Central memory CD4-positive, alpha-beta T cell (primary cell): ENCODE results near the gene SLC6A3.
"Not testable (repeated sequence)": the region's sequence is repeated elsewhere in the genome, so short reads cannot be mapped to it uniquely, and the experiment has no call there.

Experiments used
- DNase-seq: peaks from one replicate; pipeline ENCODE4 v3.0.0; 2022

Gene SLC6A3

DNA sequence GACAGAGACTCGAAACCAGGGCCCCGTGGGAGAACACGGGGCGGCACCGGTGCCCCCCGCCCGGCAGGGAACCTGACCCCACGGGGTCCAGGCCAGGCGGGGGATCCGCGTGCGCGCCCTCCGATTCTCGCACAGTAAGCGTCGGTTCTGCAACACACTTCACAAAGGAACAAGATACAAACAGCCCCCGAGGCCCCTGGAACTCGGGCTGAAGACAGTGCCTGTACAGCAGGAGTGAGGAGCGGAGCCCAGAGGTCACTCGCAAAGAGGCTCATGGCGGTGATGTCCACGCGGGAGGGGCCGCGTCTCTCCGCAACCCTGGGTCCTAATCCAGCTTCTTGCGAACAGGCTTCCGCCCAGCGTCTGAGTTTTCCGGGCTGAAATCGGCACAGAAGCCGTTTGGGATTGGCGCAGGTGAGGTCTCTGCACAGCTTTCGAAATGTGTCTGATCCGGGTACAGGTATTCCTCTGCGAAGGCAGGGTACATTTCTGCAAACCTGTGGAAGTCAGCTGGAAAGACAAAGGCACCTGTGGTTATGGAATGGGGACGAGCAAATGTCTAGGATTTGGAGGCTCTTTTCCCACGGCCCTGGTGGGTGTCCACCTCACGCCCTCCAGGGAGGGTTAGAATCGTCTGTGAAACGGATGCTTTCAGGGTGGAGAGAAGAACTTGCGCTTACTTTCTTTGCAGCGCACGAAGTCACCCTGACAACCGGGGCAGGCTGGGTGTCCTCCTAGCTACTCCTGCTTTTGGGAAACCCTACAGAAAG is 18.3 kb upstream of the SLC6A3 start:
- DNase-seq, result no peak

DNA sequence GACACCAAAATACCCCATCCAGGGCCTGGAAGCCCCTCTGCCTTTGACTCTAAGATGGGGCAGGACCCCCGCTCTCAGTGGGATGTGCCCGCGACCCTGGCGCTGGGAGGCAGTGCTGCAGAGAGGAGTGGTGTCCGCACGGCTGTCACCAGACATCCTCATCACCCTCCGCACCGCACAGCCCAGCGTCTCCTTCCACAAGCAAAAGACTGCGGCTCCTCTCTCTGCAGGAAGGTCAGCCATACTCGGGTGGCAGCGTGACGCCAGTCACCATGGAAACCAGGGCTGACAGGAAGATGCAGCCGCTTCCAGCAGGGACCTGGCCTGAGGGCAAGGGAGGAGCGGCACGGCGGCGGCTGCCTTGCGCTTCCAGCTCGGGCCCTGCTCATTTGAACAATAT is 17.1 kb upstream of the SLC6A3 start:
- no peak for DNase-seq

DNA sequence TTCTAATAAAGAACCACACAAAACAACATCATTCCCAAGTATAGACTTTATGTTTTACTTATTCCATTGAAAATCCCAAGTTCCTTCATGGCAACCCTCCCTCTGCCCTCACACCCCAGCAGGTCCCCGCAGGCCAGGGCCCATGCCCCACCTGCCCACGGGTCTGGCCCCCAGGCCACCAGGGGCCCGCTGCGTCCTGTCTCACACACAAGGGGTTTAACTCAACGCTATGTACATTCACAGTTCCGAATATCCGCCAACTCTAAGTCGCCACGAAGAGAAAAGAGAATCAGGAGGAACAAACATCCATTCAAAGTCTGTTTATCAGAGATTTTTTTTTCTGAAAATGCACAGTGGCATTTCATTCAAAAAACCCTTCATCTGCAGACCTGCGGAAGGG is 16.2 kb upstream of the SLC6A3 start:
- no peak for DNase-seq

DNA sequence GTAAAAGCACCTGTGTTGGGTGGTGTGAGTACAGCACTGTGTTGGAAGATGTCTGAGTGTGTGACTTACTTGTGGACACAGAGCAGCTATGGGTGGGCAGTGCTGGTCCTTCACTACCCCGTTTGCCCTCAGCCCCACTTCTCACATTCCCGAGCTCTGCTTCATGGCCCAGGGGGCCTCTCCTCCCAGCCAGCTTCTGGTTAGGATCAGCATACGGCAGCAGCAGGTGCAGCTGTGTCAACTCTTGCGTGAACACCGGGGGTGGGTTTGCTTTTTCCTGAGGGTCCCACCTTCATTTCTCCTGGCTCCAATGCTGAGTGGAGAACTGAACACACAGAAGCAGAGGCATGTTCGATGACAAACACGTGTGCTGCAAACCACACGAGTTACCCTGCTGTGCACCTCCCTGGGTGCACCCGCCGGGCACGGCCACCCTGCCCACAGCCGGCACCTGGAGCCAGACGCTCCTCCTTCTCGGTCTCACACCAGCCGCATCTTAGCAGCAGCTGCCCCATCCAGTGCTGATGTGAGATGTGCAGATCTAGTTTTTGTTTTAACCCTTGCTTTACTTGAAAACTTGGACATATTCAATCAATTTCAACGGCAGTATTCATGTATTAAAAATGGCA is 14.9 kb upstream of the SLC6A3 start:
- no peak for DNase-seq

DNA sequence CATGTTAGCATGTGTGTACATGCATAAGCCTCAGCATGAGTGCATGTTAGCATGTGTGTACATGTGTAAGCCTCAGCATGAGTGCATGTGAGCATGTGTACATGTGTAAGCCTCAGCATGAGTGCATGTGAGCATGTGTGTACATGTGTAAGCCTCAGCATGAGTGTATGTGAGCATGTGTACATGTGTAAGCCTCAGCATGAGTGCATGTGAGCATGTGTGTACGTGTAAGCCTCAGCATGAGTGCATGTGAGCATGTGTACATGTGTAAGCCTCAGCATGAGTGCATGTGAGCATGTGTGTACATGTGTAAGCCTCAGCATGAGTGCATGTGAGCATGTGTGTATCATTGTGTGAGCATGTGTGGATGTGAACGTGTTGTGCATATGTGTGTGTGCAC is 14.2 kb upstream of the SLC6A3 start:
- not testable (repeated sequence) for DNase-seq

DNA sequence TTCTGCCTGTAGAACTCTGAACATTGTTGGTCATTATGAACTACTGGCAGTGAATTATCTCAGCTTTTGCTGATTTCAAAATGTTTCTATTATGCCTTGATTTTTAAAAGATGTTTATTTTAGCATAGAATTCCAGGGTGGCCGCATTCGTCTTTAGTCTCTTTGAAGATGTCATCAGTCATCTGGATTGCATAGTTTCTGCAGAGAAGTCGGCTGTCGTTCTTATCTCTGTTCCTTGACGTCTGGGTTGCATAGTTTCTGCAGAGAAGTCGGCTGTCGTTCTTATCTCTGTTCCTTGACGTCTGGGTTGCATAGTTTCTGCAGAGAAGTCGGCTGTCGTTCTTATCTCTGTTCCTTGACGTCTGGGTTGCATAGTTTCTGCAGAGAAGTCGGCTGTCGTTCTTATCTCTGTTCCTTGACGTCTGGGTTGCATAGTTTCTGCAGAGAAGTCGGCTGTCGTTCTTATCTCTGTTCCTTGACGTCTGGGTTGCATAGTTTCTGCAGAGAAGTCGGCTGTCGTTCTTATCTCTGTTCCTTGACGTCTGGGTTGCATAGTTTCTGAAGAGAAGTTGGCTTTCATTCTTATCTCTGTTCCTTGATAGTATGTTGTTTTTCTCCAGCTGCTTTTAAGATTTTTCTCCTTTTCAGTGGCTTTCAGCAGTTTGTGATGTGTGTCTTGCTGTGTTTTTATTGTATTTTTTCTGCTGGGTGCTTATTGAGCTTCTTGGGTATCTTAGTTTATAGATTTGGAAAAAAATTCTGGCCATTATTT is 11.1 kb upstream of the SLC6A3 start:
- not testable (repeated sequence) for DNase-seq

DNA sequence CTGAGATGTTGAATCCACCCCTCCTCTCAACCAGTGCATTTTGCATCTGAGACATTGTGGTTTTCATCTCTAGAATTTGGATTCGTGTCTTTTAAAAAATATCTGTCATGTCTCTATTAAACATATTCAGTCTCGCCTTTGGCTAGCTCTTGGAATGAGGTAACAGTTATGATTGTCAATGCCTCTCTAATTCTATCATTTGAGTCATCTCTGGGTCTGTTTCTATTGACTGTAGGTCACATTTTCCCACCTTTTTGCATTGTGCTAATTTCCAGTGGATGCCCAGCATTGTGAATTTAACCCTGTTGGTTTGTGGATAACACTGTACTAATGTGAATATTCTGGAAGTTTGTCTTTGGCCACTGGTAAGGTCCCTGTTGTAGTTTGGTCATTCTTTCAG is 8.4 kb upstream of the SLC6A3 start:
- DNase-seq, result no peak

DNA sequence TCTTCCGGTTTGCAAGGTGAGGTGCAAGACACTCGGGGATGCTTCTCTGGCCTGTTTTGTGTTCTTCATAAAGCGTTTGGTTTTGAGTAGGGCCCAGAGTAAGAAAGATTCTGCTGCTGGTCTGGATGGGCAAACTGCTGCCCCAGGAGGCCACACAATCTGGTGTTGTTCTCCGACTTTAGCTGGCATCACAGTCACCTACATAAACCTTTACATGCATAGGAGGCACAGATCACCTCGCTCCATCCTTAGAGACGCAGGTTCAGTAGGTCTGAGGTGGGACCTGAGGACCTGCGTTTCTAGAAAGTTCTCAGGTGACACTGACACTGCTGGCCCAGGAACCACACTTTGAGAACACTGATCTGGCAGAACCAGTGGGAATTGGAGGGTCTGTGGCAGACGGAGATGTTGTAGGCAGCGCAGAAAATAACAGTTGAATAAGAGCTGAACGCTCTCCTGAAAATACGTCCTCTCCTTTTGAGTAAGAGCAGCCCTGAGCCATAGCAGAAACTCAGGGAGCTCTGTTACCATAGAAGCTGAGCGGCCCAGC is 3.9 kb upstream of the SLC6A3 start:
- DNase-seq, result no peak

DNA sequence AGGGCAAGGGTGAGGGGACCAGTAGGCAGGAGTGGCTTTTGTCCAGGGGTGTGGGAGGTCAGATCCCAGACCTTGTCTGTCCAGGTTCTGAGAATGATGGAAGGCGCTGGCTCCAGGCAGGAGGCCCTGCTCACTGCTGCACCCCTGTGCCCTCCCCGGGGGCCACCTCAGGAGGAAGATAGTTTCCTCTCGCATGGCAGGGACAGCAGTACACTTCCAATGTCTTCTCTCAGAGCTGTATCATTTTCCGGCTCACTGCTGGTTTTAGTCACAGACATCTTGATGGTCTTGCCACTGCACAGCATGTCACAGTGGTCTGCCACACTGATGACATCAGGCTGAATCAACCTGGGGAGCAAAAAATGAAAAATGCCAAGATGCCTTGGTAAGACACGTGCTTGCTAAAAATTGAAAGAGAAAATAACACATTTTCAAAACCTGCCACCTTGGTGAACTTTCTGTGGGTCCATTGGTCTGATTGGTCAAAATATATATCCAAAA is 3.3 kb upstream of the SLC6A3 start:
- DNase-seq, result no peak

DNA sequence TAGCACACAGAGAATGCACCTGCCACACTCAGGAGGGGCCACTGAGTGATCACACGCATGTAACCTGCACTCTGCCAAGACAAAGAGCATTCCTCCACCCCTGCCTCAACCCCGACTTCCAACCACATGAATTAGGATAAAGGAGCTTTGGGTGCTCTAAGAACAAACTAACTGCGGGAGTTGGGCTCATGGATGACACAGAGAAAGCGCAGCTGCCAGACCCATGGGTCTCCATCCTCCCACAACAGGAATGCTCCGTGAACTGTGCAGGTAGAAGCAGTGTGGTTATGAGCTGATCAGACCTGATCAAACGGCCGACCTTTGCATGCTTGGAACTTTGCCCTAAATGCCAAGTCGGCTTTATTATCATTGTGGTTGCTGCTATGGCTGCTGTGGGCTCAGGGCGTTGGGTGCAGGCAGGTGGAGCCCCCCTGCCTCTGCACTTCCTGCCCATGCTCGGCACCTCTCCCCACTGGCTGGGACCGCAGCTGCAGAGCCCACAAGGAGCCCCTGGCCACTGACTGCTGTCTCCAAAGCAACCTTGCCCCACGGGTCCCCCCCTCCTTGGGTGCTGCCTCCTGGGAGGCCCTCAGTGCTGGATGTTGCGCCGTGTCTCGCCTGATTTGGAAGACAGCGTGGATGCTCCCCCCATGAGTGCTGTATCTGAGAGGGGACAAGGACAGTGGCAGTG is 2.6 kb upstream of the SLC6A3 start:
- DNase-seq, result no peak

DNA sequence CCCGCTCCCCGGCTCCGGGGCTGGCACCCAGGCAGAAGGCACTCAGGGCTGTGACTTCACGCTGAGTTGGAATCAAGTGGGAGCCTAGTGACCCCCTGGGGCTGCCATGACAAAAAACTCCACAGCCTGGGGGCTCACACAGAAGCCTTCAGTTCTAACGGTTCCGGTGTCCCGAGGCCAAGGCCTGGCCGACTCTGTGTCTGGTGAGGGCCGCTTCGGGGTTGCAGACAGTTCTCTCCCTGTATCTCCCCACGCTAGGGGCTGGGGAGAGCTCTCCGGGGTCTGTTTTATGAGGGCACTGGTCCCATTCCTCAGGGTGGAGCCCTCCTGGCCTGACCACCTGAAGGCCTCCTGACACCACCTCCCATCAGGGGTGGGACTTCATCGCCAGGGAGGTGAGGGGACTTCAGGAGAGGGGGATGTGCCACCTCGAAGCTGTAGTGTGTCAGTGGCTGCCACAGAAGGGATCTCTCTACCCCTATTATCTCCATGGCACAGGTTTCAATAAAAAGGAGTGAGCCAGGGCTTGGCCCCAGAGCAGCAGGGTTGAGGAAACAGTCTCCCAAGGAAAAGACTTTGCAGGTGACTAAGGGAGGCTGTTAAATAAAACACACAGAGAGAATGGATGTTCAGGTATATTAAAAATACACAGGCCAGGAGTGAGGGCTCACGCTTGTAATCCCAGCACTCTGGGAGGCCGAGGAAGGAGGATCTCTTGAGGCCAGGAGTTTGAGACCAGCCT is 1.5 kb upstream of the SLC6A3 start:
- no peak for DNase-seq

DNA sequence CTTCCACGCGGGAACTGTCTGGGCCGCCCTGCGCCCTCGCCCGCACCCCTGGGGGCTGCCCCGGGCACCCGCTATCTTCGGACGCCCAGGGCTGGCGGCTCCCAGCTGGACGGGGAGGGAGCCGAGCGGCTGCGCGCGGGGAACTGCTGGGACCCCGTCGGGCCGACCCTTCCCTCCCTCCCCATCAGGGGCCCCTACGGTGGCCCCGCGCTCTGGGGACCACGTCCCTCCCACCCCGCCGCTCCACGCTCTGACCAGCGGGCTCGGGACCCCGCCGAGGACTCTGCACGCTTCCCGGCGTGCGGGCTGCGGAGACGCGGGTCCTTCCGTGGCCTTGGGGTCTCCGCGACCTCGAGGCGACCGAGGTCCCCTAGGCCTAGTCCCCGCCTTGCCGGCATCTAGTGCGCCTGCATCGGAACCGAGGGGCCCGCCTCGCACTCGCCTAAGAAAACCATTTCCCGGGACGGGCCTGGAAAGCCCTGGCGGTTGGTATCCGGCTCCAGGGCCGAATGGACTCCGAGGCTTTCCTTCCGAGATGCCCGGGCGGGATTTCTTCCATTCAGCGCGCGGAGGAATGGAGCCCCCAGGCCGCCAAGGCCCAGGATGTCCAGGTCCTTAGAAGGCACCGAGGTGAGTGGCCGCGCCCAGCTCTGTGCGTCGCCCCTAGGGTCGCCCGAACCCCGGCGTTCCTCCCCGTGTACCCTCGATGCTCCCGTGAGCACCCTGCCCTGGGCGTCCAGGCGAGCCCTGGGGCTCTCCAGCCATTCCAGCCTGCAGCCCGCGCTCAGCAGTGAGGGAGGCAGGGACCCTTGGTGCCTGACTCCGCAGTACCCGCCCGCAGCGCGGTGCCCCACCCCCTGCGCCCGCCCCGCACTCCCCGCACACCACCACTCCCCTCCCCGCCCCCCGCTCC is 705 bp upstream of the SLC6A3 start:
- no peak for DNase-seq

DNA sequence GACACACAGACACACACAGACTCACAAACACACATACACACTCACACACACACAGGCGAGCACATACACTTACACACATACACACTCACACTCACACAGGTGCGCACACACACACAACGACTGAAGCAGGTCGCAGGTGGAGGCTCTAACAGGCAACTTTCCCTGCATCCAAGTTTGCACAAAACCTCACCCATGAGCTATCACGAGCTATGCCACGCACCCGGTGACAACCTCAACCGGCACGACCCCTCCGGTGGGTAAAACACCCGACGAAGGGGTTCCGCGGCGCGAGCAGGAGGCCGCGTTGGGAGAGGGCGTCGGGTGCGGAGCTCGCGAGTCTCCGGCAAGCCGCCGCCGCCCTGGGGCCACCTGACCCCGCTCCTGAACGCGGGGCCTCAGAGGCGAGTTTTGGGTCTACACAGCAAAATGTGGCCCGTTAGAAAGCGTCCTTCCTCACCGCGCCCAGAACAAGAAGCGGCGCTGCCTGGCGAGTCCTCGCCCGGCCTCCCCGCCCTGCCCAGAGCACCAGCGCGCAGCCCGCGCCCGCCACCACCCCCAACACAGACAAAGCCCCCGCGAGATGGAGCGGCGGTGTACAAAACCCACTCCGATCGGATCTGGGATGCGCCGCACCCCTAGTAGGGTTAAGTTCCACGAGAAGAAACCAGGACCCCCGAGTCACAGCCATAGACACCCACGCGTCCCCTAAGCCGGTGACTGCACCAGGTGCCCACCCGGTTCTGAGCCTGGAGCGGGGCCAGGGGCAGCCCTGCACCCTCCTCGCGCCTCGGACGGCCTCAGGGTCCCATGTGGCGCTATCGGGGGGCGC is 665 bp downstream of the SLC6A3 start:
- DNase-seq, result no peak

DNA sequence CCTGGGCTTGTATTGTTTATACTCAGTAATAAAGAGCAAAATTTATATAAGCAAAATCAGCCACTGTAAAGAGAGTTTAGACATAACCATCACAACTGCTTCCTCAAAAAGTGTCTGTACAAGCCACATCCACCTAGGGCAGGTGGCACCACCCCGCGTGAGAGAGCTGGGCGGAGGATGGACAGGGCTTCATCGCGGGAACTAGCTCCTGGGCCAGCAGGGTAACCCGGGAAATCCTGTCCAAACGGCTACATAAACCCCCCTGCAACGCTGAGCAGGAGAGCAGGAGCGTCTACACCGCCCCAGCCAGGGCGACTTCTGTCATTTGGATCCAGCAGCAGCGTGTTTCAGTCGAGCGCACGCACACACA is 1.3 kb downstream of the SLC6A3 start:
- no peak for DNase-seq

DNA sequence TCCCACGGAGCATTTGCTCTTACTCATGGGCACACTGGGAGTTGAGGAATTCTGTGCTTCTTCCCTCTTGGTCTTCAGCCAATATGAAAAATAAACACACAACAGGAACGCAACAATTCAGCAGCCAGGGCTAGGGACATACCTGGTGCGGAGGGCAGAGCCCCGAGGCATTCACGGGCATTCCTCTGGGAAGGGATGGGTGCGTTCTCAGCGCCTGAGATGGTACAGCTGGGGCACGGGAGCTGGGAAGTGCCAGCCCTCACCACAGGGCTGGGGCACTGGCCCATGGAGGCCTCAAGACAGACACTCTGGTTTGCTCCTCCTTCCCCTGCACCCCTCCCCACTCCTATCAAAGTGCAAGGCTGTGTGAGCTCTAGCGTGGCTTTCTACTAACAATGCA is 2.1 kb downstream of the SLC6A3 start:
- DNase-seq, result no peak

DNA sequence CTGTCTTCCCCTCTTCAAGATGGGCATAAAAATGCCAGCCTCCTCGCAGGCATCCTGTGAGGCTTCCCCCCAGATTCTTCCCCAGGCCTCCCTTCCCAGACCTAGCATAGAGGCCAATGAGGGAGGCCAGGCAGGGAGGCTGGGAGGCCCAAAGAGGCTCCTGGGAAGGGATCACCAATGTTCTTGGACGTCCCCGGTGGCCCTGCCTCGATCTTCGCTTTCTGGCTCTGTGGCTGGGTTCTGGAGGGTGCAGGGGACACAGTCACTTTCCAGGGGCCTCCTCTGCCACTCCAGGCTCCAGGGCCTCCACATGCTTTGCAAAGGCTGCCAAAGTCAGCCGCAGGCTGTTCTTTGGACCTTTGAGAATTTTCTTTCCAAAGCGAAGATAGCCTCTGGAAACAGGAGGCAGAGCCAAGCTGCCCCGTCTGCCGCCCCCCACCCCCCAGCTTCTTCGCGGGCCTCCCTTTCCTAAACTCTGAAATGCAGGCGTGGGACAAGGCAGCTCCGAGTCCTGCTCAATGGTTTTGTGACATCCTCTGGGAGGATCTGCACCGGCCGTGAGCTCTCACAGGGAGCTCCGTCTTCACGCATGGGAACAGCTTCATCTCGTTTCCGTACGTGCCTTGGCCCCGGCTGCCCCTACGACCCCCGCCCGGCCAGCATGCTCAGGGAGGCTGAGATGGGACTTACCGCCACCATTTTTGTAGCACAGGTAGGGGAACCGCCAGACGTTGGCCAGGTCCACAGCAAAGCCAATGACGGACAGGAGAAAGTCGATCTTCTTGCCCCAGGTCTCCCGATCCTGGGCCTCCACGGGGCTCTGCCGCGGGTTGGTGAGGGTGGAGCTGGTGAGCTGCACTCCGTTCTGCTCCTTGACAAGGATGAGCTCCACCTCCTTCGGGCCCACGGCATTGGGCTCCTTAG is 2.8 kb downstream of the SLC6A3 start:
- DNase-seq, result no peak

DNA sequence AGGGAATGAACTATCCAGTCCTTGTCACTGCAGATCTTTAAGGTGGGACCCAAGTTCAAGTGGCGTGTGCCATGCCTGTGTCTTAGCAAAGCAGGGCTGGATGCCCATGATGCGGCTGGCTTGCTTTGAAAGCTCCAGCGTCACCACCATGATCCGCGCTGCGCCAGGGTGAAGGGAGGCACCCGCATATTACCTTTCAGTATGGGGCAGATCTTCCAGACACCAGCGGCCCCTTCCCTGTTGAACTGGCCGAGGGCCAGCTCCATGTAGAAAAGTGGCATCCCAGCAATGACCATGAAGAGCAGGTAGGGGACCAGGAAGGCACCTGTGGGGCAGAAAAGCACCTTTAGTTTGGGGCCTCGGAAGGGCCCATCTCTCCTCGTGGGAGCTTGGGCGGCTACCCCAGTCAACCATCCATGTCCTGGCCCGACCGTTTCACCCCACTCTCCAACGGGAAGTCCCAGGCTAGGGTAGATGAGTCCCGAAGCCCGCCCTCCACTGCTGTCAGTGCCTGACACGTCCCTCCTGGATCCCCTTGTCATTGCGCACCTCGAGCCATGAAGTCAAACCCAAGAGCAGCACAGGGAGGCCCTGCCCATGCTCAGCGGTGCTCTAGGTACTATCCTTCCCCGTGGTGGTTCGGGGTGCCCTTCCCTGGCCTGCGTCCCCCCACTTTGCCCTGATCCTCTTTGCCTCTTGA is 3.9 kb downstream of the SLC6A3 start:
- DNase-seq, result no peak

DNA sequence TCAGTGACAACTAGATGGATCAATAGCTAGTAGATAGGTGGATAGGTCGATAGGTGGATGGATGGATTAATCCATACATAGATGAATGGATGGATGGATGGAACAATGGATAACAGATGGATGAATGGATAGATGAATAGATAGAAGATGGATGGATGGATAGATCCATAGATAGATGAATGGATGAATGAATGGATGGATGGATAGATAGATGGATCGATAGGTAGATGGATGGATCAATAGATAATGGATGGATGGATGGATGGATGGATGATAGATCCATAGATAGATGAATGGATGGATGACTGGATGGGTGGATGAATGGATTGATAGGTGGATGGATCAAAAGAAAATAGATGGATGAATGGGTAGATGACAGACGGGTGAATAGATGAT is 5.1 kb downstream of the SLC6A3 start:
- no peak for DNase-seq
